WTC11 (cell line): ENCODE data around the gene EMD. TPM values are rescaled to one million over a fixed set of nuclear protein-coding genes. Genes with fewer than 3 reads are reported as not detected.

Source experiments
- ATAC-seq: fragments of 200-7000 bp; cut with Tn5 transposase; 2 replicates; pipeline ENCODE4 v1.10.0; 2021; ENCODE audit warnings: mild to moderate bottlenecking, moderate library complexity
- CTCF ChIA-PET: fragments of 300-600 bp; sonication (Branson Sonifier 250); formaldehyde crosslinking; loops from one replicate; lab custom pipeline; 2021; ENCODE audit warnings: antibody characterized with exemption; lab: Charles Lee
- POLR2A ChIA-PET: fragments of 350-600 bp; sonication (Branson Sonifier 250); formaldehyde crosslinking; loops from one replicate; lab custom pipeline; 2021; ENCODE audit warnings: antibody characterized with exemption; lab: Charles Lee
- DNase-seq: peaks from one replicate; pipeline ENCODE4 v3.0.0; 2021; ENCODE audit warnings: low spot score
- H3K27ac Mint-ChIP-seq: 2 replicates; pipeline ENCODE4 v1.8.0; 2021; ENCODE audit warnings: mixed read lengths
- H3K27me3 Mint-ChIP-seq: 2 replicates; pipeline ENCODE4 v1.8.0; 2021; ENCODE audit warnings: low read depth, mild to moderate bottlenecking, moderate library complexity, mixed read lengths
- H3K36me3 Mint-ChIP-seq: 2 replicates; pipeline ENCODE4 v1.8.0; 2021; ENCODE audit warnings: mixed read lengths
- H3K4me1 Mint-ChIP-seq: 2 replicates; pipeline ENCODE4 v1.8.0; 2022; ENCODE audit warnings: mixed read lengths
- H3K4me3 Mint-ChIP-seq: 2 replicates; pipeline ENCODE4 v1.8.0; 2021; ENCODE audit warnings: mild to moderate bottlenecking, moderate library complexity, mixed read lengths
- H3K9me3 Mint-ChIP-seq: 2 replicates; pipeline ENCODE4 v1.8.0; 2021; ENCODE audit warnings: mixed read lengths
- ATF1 ChIP-seq: sonication (generic); formaldehyde crosslinking; IDR thresholded peaks from 2 replicates; pipeline ENCODE4 v1.8.1; 2023; ENCODE audit warnings: mild to moderate bottlenecking, moderate library complexity, missing genetic modification reagents
- CREB1 ChIP-seq: sonication (generic); formaldehyde crosslinking; IDR thresholded peaks from 2 replicates; pipeline ENCODE4 v1.8.0; 2023; ENCODE audit warnings: mild to moderate bottlenecking, missing genetic modification reagents
- CTCF ChIP-seq: fragments of 200-600 bp; IDR thresholded peaks from 2 replicates; pipeline ENCODE4 v1.8.0; 2022; ENCODE audit warnings: antibody characterized with exemption
- EMX1 ChIP-seq: fragments of 250-450 bp; sonication (Bioruptor Pico); IDR thresholded peaks from 2 replicates; pipeline ENCODE4 v1.8.0; 2021; ENCODE audit warnings: mild to moderate bottlenecking
- FOXJ3 ChIP-seq: sonication (generic); formaldehyde crosslinking; IDR thresholded peaks from 2 replicates; pipeline ENCODE4 v1.9.0; 2021; ENCODE audit warnings: missing genetic modification reagents, mild to moderate bottlenecking, borderline replicate concordance
- FOXP4 ChIP-seq: sonication (generic); formaldehyde crosslinking; IDR thresholded peaks from 2 replicates; pipeline ENCODE4 v1.8.0; 2022; ENCODE audit warnings: mild to moderate bottlenecking, missing genetic modification reagents
- GABPB1 ChIP-seq: sonication (generic); formaldehyde crosslinking; IDR thresholded peaks from 2 replicates; pipeline ENCODE4 v1.8.1; 2023; ENCODE audit warnings: mild to moderate bottlenecking, missing genetic modification reagents
- HMGA2 ChIP-seq: fragments of 250-450 bp; sonication (Bioruptor Pico); IDR thresholded peaks from 2 replicates; pipeline ENCODE4 v1.4.0; 2021; ENCODE audit warnings: mild to moderate bottlenecking, moderate library complexity
- JUN ChIP-seq: sonication (generic); formaldehyde crosslinking; IDR thresholded peaks from 2 replicates; pipeline ENCODE4 v1.8.0; 2023; ENCODE audit warnings: mild to moderate bottlenecking, missing genetic modification reagents
- KAT7 ChIP-seq: sonication (generic); formaldehyde crosslinking; IDR thresholded peaks from 2 replicates; pipeline ENCODE4 v1.8.1; 2023; ENCODE audit warnings: missing genetic modification reagents, mild to moderate bottlenecking, borderline replicate concordance
- MYBL2 ChIP-seq: sonication (generic); formaldehyde crosslinking; IDR thresholded peaks from 2 replicates; pipeline ENCODE4 v1.8.1; 2023; ENCODE audit warnings: mild to moderate bottlenecking, moderate library complexity, missing genetic modification reagents
- NFATC4 ChIP-seq: fragments of 250-450 bp; sonication (Bioruptor Pico); IDR thresholded peaks from 2 replicates; pipeline ENCODE4 v1.9.0; 2021; ENCODE audit warnings: mild to moderate bottlenecking
- NFE2L1 ChIP-seq: sonication (generic); formaldehyde crosslinking; IDR thresholded peaks from 2 replicates; pipeline ENCODE4 v1.8.1; 2023; ENCODE audit warnings: missing genetic modification reagents
- NFYB ChIP-seq: sonication (generic); formaldehyde crosslinking; conservative IDR thresholded peaks from 2 replicates; pipeline ENCODE4 v1.8.0; 2022; ENCODE audit warnings: low read depth, missing genetic modification reagents
- NR2C2 ChIP-seq: sonication (generic); formaldehyde crosslinking; IDR thresholded peaks from 2 replicates; pipeline ENCODE4 v1.8.0; 2022; ENCODE audit warnings: mild to moderate bottlenecking, missing genetic modification reagents
- RELA ChIP-seq: sonication (generic); formaldehyde crosslinking; IDR thresholded peaks from 2 replicates; pipeline ENCODE4 v1.8.1; 2022; ENCODE audit warnings: missing genetic modification reagents, mild to moderate bottlenecking, borderline replicate concordance
- SMAD4 ChIP-seq: sonication (generic); formaldehyde crosslinking; IDR thresholded peaks from 2 replicates; pipeline ENCODE4 v1.8.0; 2022; ENCODE audit warnings: mild to moderate bottlenecking, missing genetic modification reagents
- SOX15 ChIP-seq: fragments of 250-450 bp; sonication (Bioruptor Pico); IDR thresholded peaks from 2 replicates; pipeline ENCODE4 v1.9.0; 2021; ENCODE audit warnings: mild to moderate bottlenecking
- ZNF416 ChIP-seq: fragments of 250-450 bp; sonication (Bioruptor Pico); IDR thresholded peaks from 2 replicates; pipeline ENCODE4 v1.9.0; 2021; ENCODE audit warnings: mild to moderate bottlenecking, inconsistent platforms
- ZNF532 ChIP-seq: fragments of 250-450 bp; sonication (Bioruptor Pico); IDR thresholded peaks from 2 replicates; pipeline ENCODE4 v1.9.0; 2021; ENCODE audit warnings: mild to moderate bottlenecking, borderline replicate concordance
- total RNA-seq: library from RNA; stranded (reverse); gene quantifications from 3 replicates; pipeline ENCODE4 v1.2.3, GENCODE V29; 2021
- TF ChIP-seq, protein P1 (sequence below): sonication (generic); formaldehyde crosslinking; IDR thresholded peaks from 2 replicates; pipeline ENCODE4 v1.8.1; 2023; ENCODE audit warnings: mild to moderate bottlenecking, missing genetic modification reagents
- TF ChIP-seq, protein P2 (sequence below): fragments of 250-450 bp; sonication (Bioruptor Pico); IDR thresholded peaks from 2 replicates; pipeline ENCODE4 v1.9.0; 2021; ENCODE audit warnings: moderate library complexity, mild to moderate bottlenecking, inconsistent platforms, borderline replicate concordance

The EMD gene
- total RNA-seq, 1 experiment from 2014 or later: 78.3 TPM

DNA sequence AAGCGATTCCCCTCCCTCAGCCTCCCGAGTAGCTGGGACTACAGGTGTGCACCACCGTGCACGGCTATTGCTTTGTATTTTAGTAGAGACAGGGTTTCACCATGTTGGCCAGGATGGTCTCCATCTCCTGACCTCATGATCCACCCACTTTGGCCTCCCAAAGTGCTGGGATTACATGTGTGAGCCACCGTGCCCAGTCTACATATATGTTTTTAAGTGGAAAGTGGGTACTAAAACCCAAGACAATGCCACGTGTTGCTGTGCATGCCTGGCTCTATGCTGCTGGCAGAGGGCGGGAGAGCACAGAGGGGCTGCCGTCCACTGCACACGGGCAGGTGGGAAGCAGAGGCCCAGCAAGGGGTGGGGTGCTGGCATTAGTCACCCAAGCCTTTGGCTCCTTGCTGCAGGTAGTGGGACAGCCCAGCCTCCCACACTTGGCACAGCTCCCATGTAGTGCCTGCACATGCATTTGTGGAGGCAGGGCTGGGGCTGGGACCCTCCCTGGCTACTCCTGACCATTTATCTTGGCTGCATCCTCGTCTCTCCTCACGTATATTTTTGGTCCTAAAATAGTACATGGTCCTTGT lies 3.5 kb downstream of the EMD start (continued):
- TF ChIP-seq NFE2L1 (no peak), NFATC4 (no peak)
- TF ChIP-seq, all 79 proteins: peak for 0

- POLR2A ChIA-PET: interaction anchor here (0.6 to 1.9 kb wide), 3 partner anchors 10 to 246 kb away, joined by 3 to 10 read pairs (median 4); partner anchors contain the start of gene FLNA
- Mint-ChIP-seq H3K27ac (no peak overlapping the region; the same call in 1 of the 2 replicates), H3K9me3 (no peaks in the 10 kb centered on the region), H3K27me3 (no peaks in the 10 kb centered on the region), H3K36me3 (peaks cover 9% of the 10 kb centered on the region), H3K4me3 (no peak overlapping the region), H3K4me1 (peaks cover 26% of the 10 kb centered on the region)
- ATAC-seq (no peak), DNase-seq (no peak)
- no peak for TF ChIP-seq MYBL2 (CRISPR knock-in tag)
- no peak for TF ChIP-seq NFYB
- TF ChIP-seq SOX15 (CRISPR knock-in tag): no peak
- no peak for TF ChIP-seq CREB1
- no peak for TF ChIP-seq FOXJ3
- no peak for TF ChIP-seq JUN
- TF ChIP-seq ZNF416 (CRISPR knock-in tag): no peak
- TF ChIP-seq HMGA2: no peak
- no peak for TF ChIP-seq EMX1 (CRISPR knock-in tag)
- TF ChIP-seq CTCF: no peak
- no peak for TF ChIP-seq SMAD4 (CRISPR knock-in tag)
- no peak for TF ChIP-seq FOXP4
- no peak for TF ChIP-seq ATF1 (CRISPR knock-in tag)
- CTCF ChIA-PET: interaction anchor here (0.6 to 3.9 kb wide), 2 partner anchors 10 to 148 kb away, joined by 3 to 43 read pairs; partner anchors contain the start of gene FLNA
Measured at GRCh38 chrX:154383359-154384283, 4.5 kb downstream of the EMD start.

GRCh38 chrX:154384284-154384892 lies 5.3 kb downstream of the EMD start:
- CTCF ChIA-PET: interaction anchor here (0.6 to 3.9 kb wide), 2 partner anchors 10 to 147 kb away, joined by 3 to 43 read pairs; partner anchors contain the start of gene FLNA
- Mint-ChIP-seq H3K4me1 (peaks cover 26% of the 10 kb centered on the region), H3K9me3 (no peaks in the 10 kb centered on the region), H3K4me3 (no peak overlapping the region), H3K27ac (no peak overlapping the region), H3K36me3 (peaks cover 9% of the 10 kb centered on the region), H3K27me3 (no peaks in the 10 kb centered on the region)
- DNase-seq (no peak), ATAC-seq (no peak)
- POLR2A ChIA-PET: interaction anchor here (0.6 to 1.9 kb wide), 2 partner anchors 11 to 246 kb away, joined by 4 to 10 read pairs; partner anchors contain the start of gene FLNA
- TF ChIP-seq NR2C2 (CRISPR knock-in tag) (no peak), GABPB1 (no peak), ZNF532 (no peak), RELA (CRISPR knock-in tag) (no peak), KAT7 (CRISPR knock-in tag) (no peak)
- TF ChIP-seq, protein P1, sequence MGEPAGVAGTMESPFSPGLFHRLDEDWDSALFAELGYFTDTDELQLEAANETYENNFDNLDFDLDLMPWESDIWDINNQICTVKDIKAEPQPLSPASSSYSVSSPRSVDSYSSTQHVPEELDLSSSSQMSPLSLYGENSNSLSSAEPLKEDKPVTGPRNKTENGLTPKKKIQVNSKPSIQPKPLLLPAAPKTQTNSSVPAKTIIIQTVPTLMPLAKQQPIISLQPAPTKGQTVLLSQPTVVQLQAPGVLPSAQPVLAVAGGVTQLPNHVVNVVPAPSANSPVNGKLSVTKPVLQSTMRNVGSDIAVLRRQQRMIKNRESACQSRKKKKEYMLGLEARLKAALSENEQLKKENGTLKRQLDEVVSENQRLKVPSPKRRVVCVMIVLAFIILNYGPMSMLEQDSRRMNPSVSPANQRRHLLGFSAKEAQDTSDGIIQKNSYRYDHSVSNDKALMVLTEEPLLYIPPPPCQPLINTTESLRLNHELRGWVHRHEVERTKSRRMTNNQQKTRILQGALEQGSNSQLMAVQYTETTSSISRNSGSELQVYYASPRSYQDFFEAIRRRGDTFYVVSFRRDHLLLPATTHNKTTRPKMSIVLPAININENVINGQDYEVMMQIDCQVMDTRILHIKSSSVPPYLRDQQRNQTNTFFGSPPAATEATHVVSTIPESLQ: no peak
- TF ChIP-seq, protein P2, sequence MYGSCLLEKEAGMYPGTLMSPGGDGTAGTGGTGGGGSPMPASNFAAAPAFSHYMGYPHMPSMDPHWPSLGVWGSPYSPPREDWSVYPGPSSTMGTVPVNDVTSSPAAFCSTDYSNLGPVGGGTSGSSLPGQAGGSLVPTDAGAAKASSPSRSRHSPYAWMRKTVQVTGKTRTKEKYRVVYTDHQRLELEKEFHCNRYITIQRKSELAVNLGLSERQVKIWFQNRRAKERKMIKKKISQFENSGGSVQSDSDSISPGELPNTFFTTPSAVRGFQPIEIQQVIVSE (CRISPR knock-in tag): no peak
